Pancreas (tissue), 10 donors: ENCODE data around the gene RBM10. TPM values are rescaled to one million over a fixed set of nuclear protein-coding genes. Genes with fewer than 3 reads are reported as not detected.

ENCODE experiments used
- ATAC-seq, 4 donors: fragments of 200-7000 bp; cut with Tn5 transposase; one replicate each; pipeline versions ENCODE4 v1.8.0 to v1.9.1; 2020; ENCODE audit warnings: mild to moderate bottlenecking in 4 of 4, moderate library complexity in 4 of 4
- DNase-seq, 6 donors: peaks; one replicate each; pipeline ENCODE4 v3.0.0-alpha.2; 2020
- FAIRE-seq: peaks from 2 replicates; lab custom pipeline; 2012; peaks lifted over from hg19 to GRCh38; lab: Jason Lieb, UNC
- H3K27ac ChIP-seq, 4 donors: fragments of 200-600 bp; sonication (generic); 1 replicate in 3 of 4; 2 replicates in 1 of 4; pipeline versions ENCODE4 v1.5.0 to v1.8.0; 2020
- H3K27me3 ChIP-seq, 4 donors: fragments of 200-600 bp; one replicate each; pipeline ENCODE4 v1.8.0; 2021
- H3K36me3 ChIP-seq, 3 donors: fragments of 200-600 bp; sonication (generic) in 1 of 3; one replicate each; pipeline versions ENCODE4 v1.5.0 to v1.8.0; 2020 to 2021
- H3K4me1 ChIP-seq, 3 donors: fragments of 200-600 bp; one replicate each; pipeline ENCODE4 v1.8.0; 2021
- H3K4me3 ChIP-seq, 4 donors: fragments of 200-600 bp; sonication (generic) in 2 of 4; one replicate each; pipeline versions ENCODE4 v1.5.0 to v1.8.0; 2020 to 2021
- H3K9me3 ChIP-seq, 4 donors: fragments of 200-600 bp; one replicate each; pipeline ENCODE4 v1.8.0; 2021
- CTCF ChIP-seq, 4 donors: fragments of 200-600 bp; sonication (generic) in 3 of 4; IDR thresholded peaks; one replicate each; pipeline versions ENCODE4 v1.5.0 to v1.8.0; 2021; ENCODE audit warnings: antibody characterized with exemption in 4 of 4
- WGBS, 2 donors: extraction: QIAGEN DNeasy Blood & Tissue Kit; methylation state at CpG; one replicate each; pipeline ENCODE4 v1.1.7; 2013; 5-methylcytosine and 5-hydroxymethylcytosine counted together
- intact Hi-C, 3 donors: fragments of 100-400 bp; cut with DNase I; formaldehyde crosslinking; loops; one replicate each; pipeline versions ENCODE4 v1.11.1 to v1.14.2; 2022
- polyA plus RNA-seq, 2 donors: library from polyadenylated mRNA; stranded (reverse); fragments of 200-250 nt; gene quantifications; one replicate each; pipeline ENCODE4 v1.2.3, GENCODE V29; 2013
- total RNA-seq, 6 donors: library from RNA; stranded (reverse); fragmentation: NEBNext Ultra II Directional in 4 of 6; extraction: Animal tissue kit (Norgen Biotek cat#: 25700) in 4 of 6; gene quantifications; one replicate each; pipeline versions ENCODE4 v1.2.1 to v1.2.4, GENCODE V29; 2021 to 2023
- donor health status: healthy with polysubstance abuse.
- donor health status: DM: no; HTN: no; CAD: no; lungs with moderate emphysema.
- donor health status: DM: no; HTN: no; CAD: no.
- donor health status: control.
- donor health status: control.
- donor health status: Bipolar disorder and iron deficiency.
- donor health status: DM: yes; HTN: yes; CAD: no.
- donor health status: DM: no; HTN: no; CAD: no.
- donor health status: DM: no; HTN: no; CAD: no.
- donor health status: DM: yes; HTN: yes; CAD: no.

Gene RBM10
- total and polyA plus RNA-seq, 8 donors, result 13.3 to 42.0 (median 21.3) TPM

GRCh38 chrX:47180346-47180745 is 35.3 kb downstream of the RBM10 start:
- 82 to 87% methylated on average over 8 of the region's 8 CpGs for WGBS, 2 donors
- H3K36me3 ChIP-seq, result peaks cover 0 to 6% (median 4%) of the 10 kb centered on the region in 3 donors
- FAIRE-seq (no peak), ATAC-seq (no peak), DNase-seq (peak in 1 of 6 donors; percentile 36)
- no peak overlapping the region for H3K27ac ChIP-seq
- no peak for TF ChIP-seq CTCF (IDR thresholded peaks at IDR 0.05)
- no peaks in the 10 kb centered on the region for H3K9me3 ChIP-seq
- H3K4me3 ChIP-seq, result no peak overlapping the region
- no peaks in the 10 kb centered on the region for H3K4me1 ChIP-seq
- intact Hi-C loops, result no loop called here
- H3K27me3 ChIP-seq, result no peaks in the 10 kb centered on the region

- WGBS, 2 donors, result 86 to 96% methylated on average over 10 of the region's 10 CpGs
- H3K4me1 ChIP-seq, result no peaks in the 10 kb centered on the region
- DNase-seq (no peak), ATAC-seq (no peak), FAIRE-seq (no peak)
- H3K9me3 ChIP-seq, result no peaks in the 10 kb centered on the region
- peaks cover 0 to 10% (median 4%) of the 10 kb centered on the region in 3 donors for H3K36me3 ChIP-seq
- no peak overlapping the region for H3K27ac ChIP-seq
- no peaks in the 10 kb centered on the region for H3K27me3 ChIP-seq
- H3K4me3 ChIP-seq, result no peak overlapping the region
- TF ChIP-seq CTCF (IDR thresholded peaks at IDR 0.05), result no peak
- intact Hi-C loops, result no loop called here
Measured at GRCh38 chrX:47181301-47181700, 36.3 kb downstream of the RBM10 start.

- no peaks in the 10 kb centered on the region for H3K27me3 ChIP-seq
- H3K27ac ChIP-seq, result no peak overlapping the region
- no peak overlapping the region for H3K4me3 ChIP-seq
- DNase-seq (peak in 1 of 6 donors; percentile 54), FAIRE-seq (no peak), ATAC-seq (no peak)
- no peak for TF ChIP-seq CTCF (IDR thresholded peaks at IDR 0.05)
- no peaks in the 10 kb centered on the region for H3K9me3 ChIP-seq
- H3K36me3 ChIP-seq, result peaks cover 0 to 14% (median 4%) of the 10 kb centered on the region in 3 donors
- H3K4me1 ChIP-seq, result no peaks in the 10 kb centered on the region
- 75 to 87% methylated on average over 9 of the region's 9 CpGs for WGBS, 2 donors
- intact Hi-C loops, result no loop called here
Measured at GRCh38 chrX:47182106-47182700, 37.2 kb downstream of the RBM10 start.

- WGBS, 2 donors, result 80 to 91% methylated on average over 4 of the region's 4 CpGs
- no peak for FAIRE-seq
- TF ChIP-seq CTCF (IDR thresholded peaks at IDR 0.05), result no peak
- ATAC-seq, result no peak
- Histone ChIP-seq H3K4me3 (no peak overlapping the region), H3K9me3 (no peaks in the 10 kb centered on the region), H3K27ac (no peak overlapping the region), H3K4me1 (no peaks in the 10 kb centered on the region), H3K36me3 (peaks cover 0 to 14% (median 4%) of the 10 kb centered on the region in 3 donors), H3K27me3 (no peaks in the 10 kb centered on the region)
- DNase-seq, result peak in 1 of 6 donors; percentile 45
- intact Hi-C loops, result no loop called here
Measured at GRCh38 chrX:47184486-47184885, 39.5 kb downstream of the RBM10 start.

- FAIRE-seq (no peak), ATAC-seq (no peak), DNase-seq (no peak)
- H3K9me3 ChIP-seq, result no peaks in the 10 kb centered on the region
- H3K27ac ChIP-seq, result no peak overlapping the region
- peaks cover 0 to 14% (median 4%) of the 10 kb centered on the region in 3 donors for H3K36me3 ChIP-seq
- no peak for TF ChIP-seq CTCF (IDR thresholded peaks at IDR 0.05)
- H3K27me3 ChIP-seq, result no peaks in the 10 kb centered on the region
- intact Hi-C loops, result no loop called here
- peaks cover 0 to under 1% (median 0%) of the 10 kb centered on the region in 3 donors for H3K4me1 ChIP-seq
- 83 to 91% methylated on average over 17 of the region's 17 CpGs for WGBS, 2 donors
- no peak overlapping the region for H3K4me3 ChIP-seq
Measured at GRCh38 chrX:47185241-47185640, 40.2 kb downstream of the RBM10 start.
